AG09319 (cell line): ENCODE results near the gene ITGB2.

Experiments used
- DNase-seq: peaks from one replicate; pipeline ENCODE4 v3.0.0-alpha.2; 2010; ENCODE audit warnings: low read depth; ENCODE audit errors: extremely low read depth
- TF ChIP-seq, protein P1 (sequence below): IDR thresholded peaks from 2 replicates; pipeline ENCODE4 v1.5.1; 2011; ENCODE audit warnings: low read depth, mild to moderate bottlenecking, inconsistent platforms, low read length, moderate library complexity

Gene ITGB2

GRCh38 chr21:44889625-44890337 is 30.9 kb downstream of the ITGB2 start:
- TF ChIP-seq, protein P1, sequence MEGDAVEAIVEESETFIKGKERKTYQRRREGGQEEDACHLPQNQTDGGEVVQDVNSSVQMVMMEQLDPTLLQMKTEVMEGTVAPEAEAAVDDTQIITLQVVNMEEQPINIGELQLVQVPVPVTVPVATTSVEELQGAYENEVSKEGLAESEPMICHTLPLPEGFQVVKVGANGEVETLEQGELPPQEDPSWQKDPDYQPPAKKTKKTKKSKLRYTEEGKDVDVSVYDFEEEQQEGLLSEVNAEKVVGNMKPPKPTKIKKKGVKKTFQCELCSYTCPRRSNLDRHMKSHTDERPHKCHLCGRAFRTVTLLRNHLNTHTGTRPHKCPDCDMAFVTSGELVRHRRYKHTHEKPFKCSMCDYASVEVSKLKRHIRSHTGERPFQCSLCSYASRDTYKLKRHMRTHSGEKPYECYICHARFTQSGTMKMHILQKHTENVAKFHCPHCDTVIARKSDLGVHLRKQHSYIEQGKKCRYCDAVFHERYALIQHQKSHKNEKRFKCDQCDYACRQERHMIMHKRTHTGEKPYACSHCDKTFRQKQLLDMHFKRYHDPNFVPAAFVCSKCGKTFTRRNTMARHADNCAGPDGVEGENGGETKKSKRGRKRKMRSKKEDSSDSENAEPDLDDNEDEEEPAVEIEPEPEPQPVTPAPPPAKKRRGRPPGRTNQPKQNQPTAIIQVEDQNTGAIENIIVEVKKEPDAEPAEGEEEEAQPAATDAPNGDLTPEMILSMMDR: no peak
- no peak for DNase-seq

GRCh38 chr21:44888581-44889550 is 31.8 kb downstream of the ITGB2 start:
- TF ChIP-seq, protein P1: no peak
- no peak for DNase-seq

GRCh38 chr21:44887807-44888580 is 32.7 kb downstream of the ITGB2 start:
- TF ChIP-seq, protein P1: no peak
- DNase-seq: no peak

- no peak for DNase-seq
- TF ChIP-seq, protein P1: no peak
Measured at GRCh38 chr21:44887126-44887806, 33.4 kb downstream of the ITGB2 start.

DNA sequence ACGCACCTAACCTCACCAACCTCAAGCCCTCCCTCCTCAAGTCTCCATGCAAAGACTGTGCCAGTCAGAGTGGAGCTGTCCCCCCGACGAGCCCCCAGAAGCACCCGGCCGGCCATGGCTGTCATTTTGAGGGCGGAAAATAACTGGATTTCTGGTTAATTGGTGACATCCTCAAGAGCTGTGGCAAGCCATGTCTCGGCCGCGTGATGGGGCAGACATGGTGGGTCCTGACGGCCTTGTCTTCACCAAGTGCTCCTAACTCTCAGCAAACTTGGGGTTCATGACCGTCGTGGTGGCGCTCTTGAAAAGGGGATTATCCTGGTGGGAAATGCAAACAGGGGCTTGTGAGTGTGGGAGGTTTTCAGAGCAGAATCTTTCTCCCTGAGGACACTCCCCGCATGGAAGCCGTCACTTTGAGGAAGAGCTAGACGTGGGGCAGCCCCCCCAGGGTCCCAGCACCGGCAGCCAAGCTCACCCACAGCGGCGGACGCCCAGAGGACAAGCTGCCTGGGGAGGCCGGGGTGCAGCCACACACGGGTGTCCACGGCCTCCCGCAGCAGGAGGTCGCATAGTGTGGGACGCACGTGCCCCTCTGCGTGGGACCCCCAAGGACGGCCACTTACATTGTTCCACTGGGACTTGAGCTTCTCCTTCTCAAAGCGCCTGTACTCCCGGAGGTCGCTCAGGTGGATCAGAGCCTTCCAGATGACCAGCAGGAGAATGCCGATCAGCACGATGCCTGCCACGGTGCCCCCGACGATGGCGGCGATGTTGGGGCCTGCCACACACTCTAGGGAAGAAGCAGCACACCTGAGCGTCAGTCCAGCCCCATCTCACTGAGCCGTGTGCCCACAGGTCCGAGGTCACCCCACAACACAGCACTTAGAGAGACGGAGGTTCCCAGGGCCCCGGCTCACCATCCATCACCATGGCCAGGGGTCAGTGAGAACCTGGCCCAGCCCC is 34.3 kb downstream of the ITGB2 start:
- DNase-seq: no peak
- TF ChIP-seq, protein P1: no peak

DNA sequence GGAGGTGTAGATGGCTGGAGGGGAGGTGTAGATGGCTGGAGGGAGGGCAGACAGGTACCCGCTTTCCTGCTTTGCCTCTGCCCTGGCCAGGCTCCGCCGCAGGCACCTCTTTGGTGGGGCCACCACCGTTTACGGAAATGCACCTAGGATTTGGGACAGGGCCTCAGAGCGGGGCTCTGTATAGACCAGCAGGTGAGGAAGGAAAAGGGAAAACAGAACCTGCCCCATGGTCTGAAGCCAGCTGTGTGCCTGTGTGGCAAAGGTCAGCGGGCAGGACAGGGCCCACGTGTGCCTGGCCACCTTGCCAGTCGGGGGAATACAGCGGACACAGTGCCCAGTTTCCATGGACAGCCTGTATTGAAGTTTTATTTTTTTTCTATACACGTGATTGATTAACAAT is 35.1 kb downstream of the ITGB2 start:
- no peak for DNase-seq

More for the DNA sequence above, 35.1 kb downstream of the ITGB2 start:
- TF ChIP-seq, protein P1: no peak
